ENCODE measurements around the gene INS. TPM values are rescaled to one million over a fixed set of nuclear protein-coding genes. Genes with fewer than 3 reads are reported as not detected.

INS gene
- total and polyA plus RNA-seq, 2 donors (not counting 1 experiment from before 2014, with no cell fraction given) = not detected

GRCh38 chr11:2149864-2150847 is 10.9 kb downstream of the INS start:
- Histone ChIP-seq H3K27ac (ENCODE audit: low read length in 2 of 2) (no peak overlapping the region), H3K9me3 (ENCODE audit: control extremely low read depth in 1 of 3, control insufficient read depth in 2 of 3, insufficient read depth in 1 of 3, low read length in 2 of 3) (peaks cover 0 to 3% (median 0%) of the 10 kb centered on the region in 3 donors), H3K4me3 (ENCODE audit: control extremely low read depth in 1 of 5, extremely low read depth in 1 of 5, insufficient read depth in 1 of 5, low read depth in 2 of 5, low read length in 4 of 5) (no peak overlapping the region), H3K9ac (ENCODE audit: low read length) (no peak overlapping the region), H3K27me3 (replicated peaks in 1 of 4; ENCODE audit: control extremely low read depth in 1 of 4, control insufficient read depth in 3 of 4, insufficient read depth in 4 of 4, low read length in 3 of 4) (peaks cover 0 to 49% (median 22%) of the 10 kb centered on the region in 4 experiments), H3K36me3 (replicated peaks in 1 of 2; ENCODE audit: control extremely low read depth in 1 of 2, control insufficient read depth in 1 of 2, extremely low read depth in 1 of 2, insufficient read depth in 2 of 2, low read length in 1 of 2) (no peaks in the 10 kb centered on the region), H3K4me1 (ENCODE audit: control insufficient read depth in 2 of 2, insufficient read depth in 2 of 2, low read length in 2 of 2) (peaks cover 6 to 9% of the 10 kb centered on the region in 2 donors), H4K20me1 (ENCODE audit: control insufficient read depth, insufficient read depth, low read length, poor library complexity, severe bottlenecking) (no peaks in the 10 kb centered on the region), H3K79me2 (ENCODE audit: control insufficient read depth, insufficient read depth, low read length) (no peaks in the 10 kb centered on the region), H3K4me2 (replicated peaks; ENCODE audit: low read depth, low read length, poor library complexity, severe bottlenecking) (no peak overlapping the region), H2AFZ (ENCODE audit: insufficient read depth, low read depth, low read length, poor library complexity, severe bottlenecking) (no peak overlapping the region)
- 50% methylated on average over 8 of the region's 11 CpGs for WGBS (ENCODE audit: insufficient coverage)
- Mint-ChIP-seq H3K4me3 (no peak overlapping the region), H3K27me3 (peaks cover 43% of the 10 kb centered on the region), H3K4me1 (peaks cover 10% of the 10 kb centered on the region), H3K27ac (no peak overlapping the region), H3K9me3 (ENCODE audit: insufficient read depth) (no peaks in the 10 kb centered on the region)
- intact Hi-C loops (cut with micrococcal nuclease) = loop anchor here (5.0 kb wide), 1 partner anchor 268 kb away; no protein-coding TSS in a partner anchor
- ChIA-PET POLR2A (interaction anchor here (0.6 kb wide), 1 partner anchor 99 kb away, joined by 5 read pairs; no protein-coding TSS in a partner anchor), CTCF (interaction anchor here (0.6 to 7.7 kb wide), 23 partner anchors 8 to 511 kb away, joined by 3 to 217 read pairs (median 9); partner anchors contain the start of genes KRTAP5-6, LSP1 and SYT8)
- TF ChIP-seq CTCF (IDR thresholded peaks at IDR 0.05) = no peak
- no peak for TF ChIP-seq EZH2 (IDR thresholded peaks at IDR 0.05; ENCODE audit: borderline replicate concordance, insufficient read depth, low read depth, low read length, poor library complexity, severe bottlenecking)
- DNase-seq (no peak), ATAC-seq (ENCODE audit: low read depth) (no peak)
